NCI-H1417 treated with DMSO at 0.1 percent for 48 hours (cell line): ENCODE data around the gene SEPTIN1.

Experiments
- DNase-seq: peaks from one replicate; lab custom pipeline; 2025; lab: John Stamatoyannopoulos, UW

SEPTIN1 gene

GRCh38 chr16:30377050-30377811, 5.1 kb downstream of the SEPTIN1 start:
- no peak for DNase-seq

GRCh38 chr16:30376461-30376902, 5.9 kb downstream of the SEPTIN1 start:
- DNase-seq: no peak

GRCh38 chr16:30375864-30376263, 6.5 kb downstream of the SEPTIN1 start:
- no peak for DNase-seq

- no peak for DNase-seq
These were observed 7.8 kb downstream of the SEPTIN1 start, which contains the start of gene MYL11 for GRCh38 chr16:30374538-30374937. TSS of gene MYL11 (plus strand) at chr16:30374802. CDS start at chr16:30374858, 56 bp downstream.

- DNase-seq: no peak
These were observed 9.6 kb downstream of the SEPTIN1 start for GRCh38 chr16:30372725-30373124.

GRCh38 chr16:30372038-30372712, 10.2 kb downstream of the SEPTIN1 start:
- DNase-seq: no peak

- DNase-seq: no peak
These were observed 11.0 kb downstream of the SEPTIN1 start for GRCh38 chr16:30371248-30371816.

- DNase-seq: peak; percentile 99
These were observed 11.7 kb downstream of the SEPTIN1 start, which contains the start of gene TBC1D10B for GRCh38 chr16:30370456-30371247. TSS of gene TBC1D10B (minus strand) at chr16:30370494. CDS start at chr16:30370183, 311 bp downstream.

- no peak for DNase-seq
These were observed 12.4 kb downstream of the SEPTIN1 start for GRCh38 chr16:30369938-30370455.

- no peak for DNase-seq
These were observed 13.0 kb downstream of the SEPTIN1 start for GRCh38 chr16:30369091-30369937.

GRCh38 chr16:30368792-30369090, 13.6 kb downstream of the SEPTIN1 start:
- DNase-seq: no peak

GRCh38 chr16:30368122-30368791, 14.1 kb downstream of the SEPTIN1 start:
- DNase-seq: no peak

GRCh38 chr16:30367349-30368009, 14.9 kb downstream of the SEPTIN1 start:
- DNase-seq: no peak

GRCh38 chr16:30366511-30366910, 15.8 kb downstream of the SEPTIN1 start:
- no peak for DNase-seq

GRCh38 chr16:30365200-30365599, 17.2 kb downstream of the SEPTIN1 start:
- DNase-seq: no peak

- DNase-seq: no peak
These were observed 21.2 kb downstream of the SEPTIN1 start for GRCh38 chr16:30361180-30361579.

- no peak for DNase-seq
These were observed 22.5 kb downstream of the SEPTIN1 start for GRCh38 chr16:30359871-30360170.

- DNase-seq: no peak
These were observed 23.1 kb downstream of the SEPTIN1 start for GRCh38 chr16:30358990-30359870.

GRCh38 chr16:30358577-30358936, 23.8 kb downstream of the SEPTIN1 start:
- no peak for DNase-seq
